Stomach (tissue), 4 donors: ENCODE measurements around the gene ITGA1.

ENCODE experiments used
- EP300 ChIP-seq: sonication (generic); formaldehyde crosslinking; IDR thresholded peaks from one replicate; pipeline ENCODE4 v1.6.1; 2017; ENCODE audit warnings: antibody characterized with exemption
- POLR2A ChIP-seq, 4 donors: fragments of 450-650 bp; IDR thresholded peaks; one replicate each; pipeline ENCODE4 v1.6.1; 2016; ENCODE audit warnings: antibody characterized with exemption in 4 of 4, control low read depth in 2 of 4, mild to moderate bottlenecking in 1 of 4, moderate library complexity in 1 of 4
- TF ChIP-seq, protein P1 (sequence below), 7 experiments: fragments of 450-650 bp in 4 of 7; fragments of 200-600 bp in 3 of 7; sonication (generic) in 3 of 7; IDR thresholded peaks; one replicate each; pipeline ENCODE4 v1.5.1; 2016 to 2019; ENCODE audit warnings: antibody characterized with exemption in 7 of 7, control low read depth in 2 of 7, mild to moderate bottlenecking in 1 of 7

DNA sequence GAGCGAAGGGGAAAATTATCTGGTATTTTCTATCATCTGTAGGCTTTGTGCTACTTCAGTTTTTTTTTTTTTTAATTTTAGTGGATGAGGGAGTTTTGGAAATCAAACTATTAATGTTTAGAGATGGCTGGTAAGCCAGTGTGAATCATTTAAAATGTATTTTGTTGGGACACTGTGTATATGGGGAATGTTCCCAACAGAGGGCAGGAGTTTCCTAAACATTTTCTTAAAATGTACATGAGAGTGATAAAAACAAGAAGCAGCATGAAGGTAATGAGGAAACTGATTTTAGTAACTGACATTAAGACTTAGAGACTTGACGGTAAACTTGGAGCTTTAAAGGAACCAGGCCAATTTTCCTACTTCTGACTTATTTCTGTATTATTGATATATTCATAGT is 133.2 kb downstream of the ITGA1 start:
- TF ChIP-seq EP300: no peak
- TF ChIP-seq, protein P1, sequence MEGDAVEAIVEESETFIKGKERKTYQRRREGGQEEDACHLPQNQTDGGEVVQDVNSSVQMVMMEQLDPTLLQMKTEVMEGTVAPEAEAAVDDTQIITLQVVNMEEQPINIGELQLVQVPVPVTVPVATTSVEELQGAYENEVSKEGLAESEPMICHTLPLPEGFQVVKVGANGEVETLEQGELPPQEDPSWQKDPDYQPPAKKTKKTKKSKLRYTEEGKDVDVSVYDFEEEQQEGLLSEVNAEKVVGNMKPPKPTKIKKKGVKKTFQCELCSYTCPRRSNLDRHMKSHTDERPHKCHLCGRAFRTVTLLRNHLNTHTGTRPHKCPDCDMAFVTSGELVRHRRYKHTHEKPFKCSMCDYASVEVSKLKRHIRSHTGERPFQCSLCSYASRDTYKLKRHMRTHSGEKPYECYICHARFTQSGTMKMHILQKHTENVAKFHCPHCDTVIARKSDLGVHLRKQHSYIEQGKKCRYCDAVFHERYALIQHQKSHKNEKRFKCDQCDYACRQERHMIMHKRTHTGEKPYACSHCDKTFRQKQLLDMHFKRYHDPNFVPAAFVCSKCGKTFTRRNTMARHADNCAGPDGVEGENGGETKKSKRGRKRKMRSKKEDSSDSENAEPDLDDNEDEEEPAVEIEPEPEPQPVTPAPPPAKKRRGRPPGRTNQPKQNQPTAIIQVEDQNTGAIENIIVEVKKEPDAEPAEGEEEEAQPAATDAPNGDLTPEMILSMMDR (IDR thresholded peaks at IDR 0.05): no peak
- TF ChIP-seq POLR2A (IDR thresholded peaks at IDR 0.05): no peak
